B cell (primary cell): ENCODE measurements around the gene GNB1. TPM values are rescaled to one million over a fixed set of nuclear protein-coding genes. Genes with fewer than 3 reads are reported as not detected.

ENCODE experiments used
- ATAC-seq: fragments of 200-7000 bp; cut with Tn5 transposase; one replicate; pipeline ENCODE4 v1.10.0; 2021; ENCODE audit warnings: low read depth, mild to moderate bottlenecking, moderate number of reproducible peaks, moderate library complexity
- CTCF ChIA-PET: fragments of 350-600 bp; sonication (Branson Sonifier 250); formaldehyde crosslinking; loops from one replicate; lab custom pipeline; 2021; ENCODE audit warnings: antibody characterized with exemption, inconsistent platforms; lab: Charles Lee
- POLR2A ChIA-PET: fragments of 350-600 bp; sonication (Branson Sonifier 250); formaldehyde crosslinking; loops from one replicate; lab custom pipeline; 2021; ENCODE audit warnings: antibody characterized with exemption; lab: Charles Lee
- DNase-seq: peaks from one replicate; pipeline ENCODE4 v3.0.0; 2013
- H2AFZ ChIP-seq: 2 replicates; pipeline ENCODE4 v1.6.1; 2012; ENCODE audit warnings: mild to moderate bottlenecking, low read depth, low read length; ENCODE audit not compliant: insufficient read depth, poor library complexity, severe bottlenecking
- H3K27ac ChIP-seq, 2 donors: 1 replicate in 1 of 2; 2 replicates in 1 of 2; pipeline ENCODE4 v1.5.1; 2012 to 2013; ENCODE audit warnings: low read length in 2 of 2, mild to moderate bottlenecking in 2 of 2, moderate library complexity in 1 of 2
- H3K27me3 ChIP-seq, 4 experiments: fragments of 200-600 bp in 1 of 4; sonication (generic) in 1 of 4; replicated peaks in 1 of 4; 1 replicate in 2 of 4; 2 replicates in 2 of 4; pipeline versions ENCODE4 v1.6.1 to v1.7.0; 2013 to 2016; ENCODE audit warnings: low read length in 3 of 4, mild to moderate bottlenecking in 2 of 4, mixed read lengths in 1 of 4, moderate library complexity in 1 of 4; ENCODE audit not compliant: insufficient read depth in 4 of 4, control insufficient read depth in 3 of 4; ENCODE audit errors: control extremely low read depth in 1 of 4
- H3K36me3 ChIP-seq, 2 experiments: replicated peaks in 1 of 2; 1 replicate in 1 of 2; 2 replicates in 1 of 2; pipeline versions ENCODE4 v1.6.1 to v1.7.1; 2013; ENCODE audit warnings: low read length in 1 of 2; ENCODE audit not compliant: insufficient read depth in 2 of 2, control insufficient read depth in 1 of 2; ENCODE audit errors: control extremely low read depth in 1 of 2, extremely low read depth in 1 of 2
- H3K4me1 ChIP-seq, 2 donors: fragments of 200-600 bp in 1 of 2; sonication (generic) in 1 of 2; 1 replicate in 1 of 2; 2 replicates in 1 of 2; pipeline versions ENCODE4 v1.5.1 to v1.6.1; 2013 to 2017; ENCODE audit warnings: low read length in 2 of 2; ENCODE audit not compliant: control insufficient read depth in 2 of 2, insufficient read depth in 2 of 2
- H3K4me2 ChIP-seq: replicated peaks from 2 replicates; pipeline ENCODE3; 2012; ENCODE audit warnings: mild to moderate bottlenecking, low read depth, low read length; ENCODE audit not compliant: poor library complexity, severe bottlenecking
- H3K4me3 ChIP-seq, 5 experiments: fragments of 200-600 bp in 1 of 5; sonication (generic) in 1 of 5; 1 replicate in 3 of 5; 2 replicates in 2 of 5; pipeline versions ENCODE4 v1.5.1 to v1.7.0; 2011 to 2016; ENCODE audit warnings: low read length in 4 of 5, mild to moderate bottlenecking in 4 of 5, low read depth in 2 of 5, control low read depth in 1 of 5, moderate library complexity in 1 of 5; ENCODE audit not compliant: insufficient read depth in 1 of 5; ENCODE audit errors: control extremely low read depth in 1 of 5, extremely low read depth in 1 of 5
- H3K79me2 ChIP-seq: fragments of 200-600 bp; sonication (generic); one replicate; pipeline ENCODE4 v1.6.0; 2016; ENCODE audit warnings: low read length; ENCODE audit not compliant: control insufficient read depth, insufficient read depth
- H3K9ac ChIP-seq: fragments of 200-600 bp; sonication (generic); 2 replicates; pipeline ENCODE4 v1.6.1; 2017; ENCODE audit warnings: mild to moderate bottlenecking, low read length, moderate library complexity
- H3K9me3 ChIP-seq, 3 donors: one replicate each; pipeline versions ENCODE4 v1.6.1 to v1.7.1; 2013; ENCODE audit warnings: low read length in 2 of 3; ENCODE audit not compliant: control insufficient read depth in 2 of 3, insufficient read depth in 1 of 3; ENCODE audit errors: control extremely low read depth in 1 of 3
- H4K20me1 ChIP-seq: 2 replicates; pipeline ENCODE4 v1.6.0; 2012; ENCODE audit warnings: mild to moderate bottlenecking, low read length; ENCODE audit not compliant: insufficient read depth, control insufficient read depth, poor library complexity, severe bottlenecking
- H3K27ac Mint-ChIP-seq: one replicate; pipeline ENCODE4 v1.8.0; 2021; ENCODE audit warnings: mixed read lengths
- H3K27me3 Mint-ChIP-seq: one replicate; pipeline ENCODE4 v1.8.0; 2021; ENCODE audit warnings: mixed read lengths
- H3K4me1 Mint-ChIP-seq: one replicate; pipeline ENCODE4 v1.8.0; 2021; ENCODE audit warnings: mixed read lengths
- H3K4me3 Mint-ChIP-seq: one replicate; pipeline ENCODE4 v1.8.0; 2021; ENCODE audit warnings: mixed read lengths
- H3K9me3 Mint-ChIP-seq: one replicate; pipeline ENCODE4 v1.8.0; 2022; ENCODE audit warnings: mixed read lengths; ENCODE audit not compliant: insufficient read depth
- CTCF ChIP-seq: fragments of 200-600 bp; IDR thresholded peaks from one replicate; pipeline ENCODE4 v1.8.0; 2022; ENCODE audit warnings: antibody characterized with exemption, mild to moderate bottlenecking
- EZH2 ChIP-seq: IDR thresholded peaks from 2 replicates; pipeline ENCODE4 v1.6.1; 2012; ENCODE audit warnings: borderline replicate concordance, low read depth, mild to moderate bottlenecking, moderate library complexity, low read length; ENCODE audit not compliant: insufficient read depth, poor library complexity, severe bottlenecking
- WGBS: methylation state at CpG from one replicate; pipeline ENCODE4 v1.1.5; 2013; ENCODE audit warnings: missing lambda C conversion rate; ENCODE audit not compliant: insufficient coverage; 5-methylcytosine and 5-hydroxymethylcytosine counted together
- intact Hi-C: fragments of 100-400 bp; cut with micrococcal nuclease; formaldehyde crosslinking; loops from one replicate; pipeline ENCODE4 v1.10.0; 2022
- polyA plus RNA-seq: library from polyadenylated mRNA; depleted of rRNA; stranded (reverse); fragments of >200 nt; gene quantifications from 2 replicates; pipeline ENCODE4 v1.2.3, GENCODE V29; 2012
- total RNA-seq, 2 donors: library from RNA; stranded (reverse); fragments of 120-200 nt in 1 of 2; gene quantifications; 1 replicate in 1 of 2; 2 replicates in 1 of 2; pipeline versions ENCODE4 v1.2.3 to v1.2.4, GENCODE V29; 2013 to 2022

The GNB1 gene
- total and polyA plus RNA-seq, 2 donors (not counting 1 experiment from before 2014, with no cell fraction given): 249 to 269 TPM

DNA sequence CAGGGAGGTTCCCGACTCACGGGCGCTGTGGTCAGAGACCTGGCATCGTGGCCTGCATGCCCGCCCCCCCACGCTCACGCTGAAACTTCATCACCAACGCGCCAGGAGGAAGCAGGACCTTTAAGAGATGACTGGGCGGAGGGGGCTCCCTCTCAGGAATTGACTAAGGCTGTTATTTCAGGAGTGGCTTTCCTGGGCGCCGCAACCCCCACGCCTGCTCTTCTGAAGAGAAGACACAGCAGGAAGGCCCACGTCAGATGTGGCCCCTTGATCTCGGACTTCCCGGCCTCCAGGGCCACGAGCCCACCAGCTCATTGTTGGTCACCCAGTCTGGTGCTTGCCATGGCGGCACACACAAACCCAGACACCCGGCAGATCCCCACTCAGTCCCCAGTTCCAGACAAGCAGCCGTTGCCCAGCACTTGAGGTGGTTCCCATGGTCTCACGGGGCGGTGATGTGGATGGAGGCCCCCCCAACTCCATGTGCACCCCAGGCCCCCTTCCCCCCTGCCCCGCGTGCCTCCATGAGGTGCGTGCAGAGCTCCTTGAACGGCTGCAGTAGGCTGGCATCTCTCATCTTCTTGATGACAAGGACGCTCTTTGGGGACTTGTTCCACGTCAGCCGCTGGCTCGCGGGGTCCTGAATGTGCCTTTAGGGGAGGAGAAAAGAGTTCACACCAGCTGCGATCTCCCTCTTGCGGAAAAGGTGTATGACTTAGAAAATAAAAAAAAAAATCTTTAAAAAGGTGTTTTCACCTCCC, 134.0 kb downstream of the GNB1 start:
- Histone ChIP-seq H2AFZ (no peak overlapping the region), H3K4me3 (no peak overlapping the region), H3K36me3 (peaks cover 0 to 89% of the 10 kb centered on the region in 2 experiments), H3K27ac (no peak overlapping the region), H3K4me2 (no peak overlapping the region), H4K20me1 (peaks cover 66% of the 10 kb centered on the region), H3K4me1 (no peaks in the 10 kb centered on the region), H3K27me3 (no peaks in the 10 kb centered on the region), H3K9me3 (no peaks in the 10 kb centered on the region), H3K79me2 (peaks cover 74% of the 10 kb centered on the region), H3K9ac (no peak overlapping the region)
- Mint-ChIP-seq H3K27ac (no peak overlapping the region), H3K27me3 (no peaks in the 10 kb centered on the region), H3K4me3 (no peak overlapping the region), H3K9me3 (no peaks in the 10 kb centered on the region), H3K4me1 (no peaks in the 10 kb centered on the region)
- intact Hi-C loops: no loop called here
- POLR2A ChIA-PET: no interaction called here
- 85% methylated on average over 20 of the region's 33 CpGs for WGBS
- DNase-seq (no peak), ATAC-seq (no peak)
- TF ChIP-seq CTCF (no peak), EZH2 (no peak)
- CTCF ChIA-PET: no interaction called here

GRCh38 chr1:1755852-1756251, 135.0 kb downstream of the GNB1 start:
- H3K4me1 ChIP-seq: no peaks in the 10 kb centered on the region
- ChIA-PET CTCF (interaction anchor here (1.9 kb wide), 1 partner anchor 11 kb away, joined by 6 read pairs; no protein-coding TSS in a partner anchor), POLR2A (no interaction called here)
- Mint-ChIP-seq H3K27ac (no peak overlapping the region), H3K27me3 (no peaks in the 10 kb centered on the region), H3K9me3 (no peaks in the 10 kb centered on the region), H3K4me3 (no peak overlapping the region), H3K4me1 (no peaks in the 10 kb centered on the region)
- H3K27me3 ChIP-seq: no peaks in the 10 kb centered on the region
- no peak overlapping the region for H3K27ac ChIP-seq
- no peak for ATAC-seq
- peaks cover 57% of the 10 kb centered on the region for H4K20me1 ChIP-seq
- no peak for DNase-seq
- no peak overlapping the region for H3K4me3 ChIP-seq
- 92% methylated on average over 15 of the region's 15 CpGs for WGBS
- no peak overlapping the region for H3K9ac ChIP-seq
- intact Hi-C loops: no loop called here
- no peaks in the 10 kb centered on the region for H3K9me3 ChIP-seq
- H2AFZ ChIP-seq: no peak overlapping the region
- TF ChIP-seq CTCF: no peak
- TF ChIP-seq EZH2: no peak
- no peak overlapping the region for H3K4me2 ChIP-seq
- H3K79me2 ChIP-seq: peaks cover 64% of the 10 kb centered on the region
- H3K36me3 ChIP-seq: peaks cover 0 to 79% of the 10 kb centered on the region in 2 experiments
